ENCODE data around the gene COPG1. TPM values are rescaled to one million over a fixed set of nuclear protein-coding genes. Genes with fewer than 3 reads are reported as not detected.

Gene COPG1
- total and polyA plus RNA-seq, 2 of the 13 experiments (the other 11 are each of a cell fraction or from before 2014, with no cell fraction given): 98.6 to 166 TPM

DNA sequence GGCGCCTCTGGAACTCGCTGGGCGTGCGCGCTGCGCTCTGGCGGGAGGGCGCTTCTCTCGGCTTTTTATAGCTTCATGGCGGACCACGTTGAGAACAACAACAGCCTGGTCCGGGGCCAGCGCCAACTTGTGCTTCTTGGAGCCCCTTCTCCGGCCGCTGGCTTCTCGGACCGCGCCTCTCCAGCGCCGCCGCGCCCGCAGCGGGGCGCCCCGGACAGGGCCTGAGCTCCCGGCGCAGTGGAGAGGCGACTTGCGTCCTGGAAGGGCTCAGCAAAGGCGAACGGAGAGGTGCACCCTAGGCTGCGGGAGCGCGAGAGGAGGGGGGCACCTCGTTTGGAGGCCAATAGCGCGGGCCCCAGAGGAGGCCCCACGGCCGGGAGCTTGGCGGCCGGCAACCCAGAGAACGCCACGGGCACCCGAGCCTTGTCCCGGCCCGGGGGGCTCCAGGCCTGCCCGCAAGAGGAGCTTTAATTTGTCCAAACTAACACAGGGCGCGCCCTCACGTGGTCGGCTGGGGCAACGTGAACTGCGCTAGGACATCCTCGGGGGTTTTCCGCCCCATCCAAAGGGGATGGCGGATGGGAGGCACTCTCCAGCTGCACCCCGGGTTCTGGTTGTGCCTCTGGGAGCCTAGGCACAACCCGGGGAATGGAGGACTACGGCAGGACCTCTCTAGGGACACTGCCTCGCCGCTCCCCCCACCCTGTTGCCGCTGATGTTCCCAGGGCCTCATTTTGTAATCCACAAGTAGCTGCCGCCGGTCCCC, 67.0 kb downstream of the COPG1 start (continued):
- TF ChIP-seq, protein P1, sequence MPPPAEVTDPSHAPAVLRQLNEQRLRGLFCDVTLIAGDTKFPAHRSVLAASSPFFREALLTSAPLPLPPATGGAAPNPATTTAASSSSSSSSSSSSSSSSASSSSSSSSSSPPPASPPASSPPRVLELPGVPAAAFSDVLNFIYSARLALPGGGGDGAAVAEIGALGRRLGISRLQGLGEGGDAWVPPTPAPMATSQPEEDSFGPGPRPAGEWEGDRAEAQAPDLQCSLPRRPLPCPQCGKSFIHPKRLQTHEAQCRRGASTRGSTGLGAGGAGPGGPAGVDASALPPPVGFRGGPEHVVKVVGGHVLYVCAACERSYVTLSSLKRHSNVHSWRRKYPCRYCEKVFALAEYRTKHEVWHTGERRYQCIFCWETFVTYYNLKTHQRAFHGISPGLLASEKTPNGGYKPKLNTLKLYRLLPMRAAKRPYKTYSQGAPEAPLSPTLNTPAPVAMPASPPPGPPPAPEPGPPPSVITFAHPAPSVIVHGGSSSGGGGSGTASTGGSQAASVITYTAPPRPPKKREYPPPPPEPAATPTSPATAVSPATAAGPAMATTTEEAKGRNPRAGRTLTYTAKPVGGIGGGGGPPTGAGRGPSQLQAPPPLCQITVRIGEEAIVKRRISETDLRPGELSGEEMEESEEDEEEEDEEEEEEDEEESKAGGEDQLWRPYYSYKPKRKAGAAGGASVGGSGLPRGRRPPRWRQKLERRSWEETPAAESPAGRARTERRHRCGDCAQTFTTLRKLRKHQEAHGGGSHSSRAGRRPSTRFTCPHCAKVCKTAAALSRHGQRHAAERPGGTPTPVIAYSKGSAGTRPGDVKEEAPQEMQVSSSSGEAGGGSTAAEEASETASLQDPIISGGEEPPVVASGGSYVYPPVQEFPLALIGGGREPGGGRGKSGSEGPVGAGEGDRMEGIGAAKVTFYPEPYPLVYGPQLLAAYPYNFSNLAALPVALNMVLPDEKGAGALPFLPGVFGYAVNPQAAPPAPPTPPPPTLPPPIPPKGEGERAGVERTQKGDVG (CRISPR knock-in tag; IDR thresholded peaks at IDR 0.05; ENCODE audit: borderline replicate concordance): no peak
- peak; percentile 37; the same call in 1 of the 2 replicates for TF ChIP-seq ZNF317 (CRISPR knock-in tag; IDR thresholded peaks at IDR 0.05)
- TF ChIP-seq, protein P2, sequence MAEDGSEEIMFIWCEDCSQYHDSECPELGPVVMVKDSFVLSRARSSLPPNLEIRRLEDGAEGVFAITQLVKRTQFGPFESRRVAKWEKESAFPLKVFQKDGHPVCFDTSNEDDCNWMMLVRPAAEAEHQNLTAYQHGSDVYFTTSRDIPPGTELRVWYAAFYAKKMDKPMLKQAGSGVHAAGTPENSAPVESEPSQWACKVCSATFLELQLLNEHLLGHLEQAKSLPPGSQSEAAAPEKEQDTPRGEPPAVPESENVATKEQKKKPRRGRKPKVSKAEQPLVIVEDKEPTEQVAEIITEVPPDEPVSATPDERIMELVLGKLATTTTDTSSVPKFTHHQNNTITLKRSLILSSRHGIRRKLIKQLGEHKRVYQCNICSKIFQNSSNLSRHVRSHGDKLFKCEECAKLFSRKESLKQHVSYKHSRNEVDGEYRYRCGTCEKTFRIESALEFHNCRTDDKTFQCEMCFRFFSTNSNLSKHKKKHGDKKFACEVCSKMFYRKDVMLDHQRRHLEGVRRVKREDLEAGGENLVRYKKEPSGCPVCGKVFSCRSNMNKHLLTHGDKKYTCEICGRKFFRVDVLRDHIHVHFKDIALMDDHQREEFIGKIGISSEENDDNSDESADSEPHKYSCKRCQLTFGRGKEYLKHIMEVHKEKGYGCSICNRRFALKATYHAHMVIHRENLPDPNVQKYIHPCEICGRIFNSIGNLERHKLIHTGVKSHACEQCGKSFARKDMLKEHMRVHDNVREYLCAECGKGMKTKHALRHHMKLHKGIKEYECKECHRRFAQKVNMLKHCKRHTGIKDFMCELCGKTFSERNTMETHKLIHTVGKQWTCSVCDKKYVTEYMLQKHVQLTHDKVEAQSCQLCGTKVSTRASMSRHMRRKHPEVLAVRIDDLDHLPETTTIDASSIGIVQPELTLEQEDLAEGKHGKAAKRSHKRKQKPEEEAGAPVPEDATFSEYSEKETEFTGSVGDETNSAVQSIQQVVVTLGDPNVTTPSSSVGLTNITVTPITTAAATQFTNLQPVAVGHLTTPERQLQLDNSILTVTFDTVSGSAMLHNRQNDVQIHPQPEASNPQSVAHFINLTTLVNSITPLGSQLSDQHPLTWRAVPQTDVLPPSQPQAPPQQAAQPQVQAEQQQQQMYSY (CRISPR knock-in tag; IDR thresholded peaks at IDR 0.05): peak; percentile 31; the same call in 1 of the 2 replicates
- no peak for TF ChIP-seq IKZF1 (IDR thresholded peaks at IDR 0.05)
- TF ChIP-seq, protein P3, sequence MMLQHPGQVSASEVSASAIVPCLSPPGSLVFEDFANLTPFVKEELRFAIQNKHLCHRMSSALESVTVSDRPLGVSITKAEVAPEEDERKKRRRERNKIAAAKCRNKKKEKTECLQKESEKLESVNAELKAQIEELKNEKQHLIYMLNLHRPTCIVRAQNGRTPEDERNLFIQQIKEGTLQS (CRISPR knock-in tag; IDR thresholded peaks at IDR 0.05): 0 out of 2 replicates have a peak, but pooled peaks have one; percentile 21
- TF ChIP-seq, protein P4, sequence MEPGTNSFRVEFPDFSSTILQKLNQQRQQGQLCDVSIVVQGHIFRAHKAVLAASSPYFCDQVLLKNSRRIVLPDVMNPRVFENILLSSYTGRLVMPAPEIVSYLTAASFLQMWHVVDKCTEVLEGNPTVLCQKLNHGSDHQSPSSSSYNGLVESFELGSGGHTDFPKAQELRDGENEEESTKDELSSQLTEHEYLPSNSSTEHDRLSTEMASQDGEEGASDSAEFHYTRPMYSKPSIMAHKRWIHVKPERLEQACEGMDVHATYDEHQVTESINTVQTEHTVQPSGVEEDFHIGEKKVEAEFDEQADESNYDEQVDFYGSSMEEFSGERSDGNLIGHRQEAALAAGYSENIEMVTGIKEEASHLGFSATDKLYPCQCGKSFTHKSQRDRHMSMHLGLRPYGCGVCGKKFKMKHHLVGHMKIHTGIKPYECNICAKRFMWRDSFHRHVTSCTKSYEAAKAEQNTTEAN (CRISPR knock-in tag; conservative IDR thresholded peaks at IDR 0.05): peak; percentile 32; the same call in 1 of the 2 replicates
- TF ChIP-seq KAT8 (CRISPR knock-in tag; IDR thresholded peaks at IDR 0.05): peak; percentile 92
- TF ChIP-seq HIVEP1 (CRISPR knock-in tag; IDR thresholded peaks at IDR 0.05): 0 out of 2 replicates have a peak, but pooled peaks have one; percentile 53
- TF ChIP-seq, protein P5, sequence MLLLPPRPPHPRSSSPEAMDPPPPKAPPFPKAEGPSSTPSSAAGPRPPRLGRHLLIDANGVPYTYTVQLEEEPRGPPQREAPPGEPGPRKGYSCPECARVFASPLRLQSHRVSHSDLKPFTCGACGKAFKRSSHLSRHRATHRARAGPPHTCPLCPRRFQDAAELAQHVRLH (CRISPR knock-in tag; IDR thresholded peaks at IDR 0.05; ENCODE audit: borderline replicate concordance, low read depth): no peak
- TF ChIP-seq ZNF562 (CRISPR knock-in tag; IDR thresholded peaks at IDR 0.05; ENCODE audit: borderline replicate concordance): no peak
- peak; percentile 25; the same call in 1 of the 2 replicates for TF ChIP-seq MIER3 (CRISPR knock-in tag; IDR thresholded peaks at IDR 0.05; ENCODE audit: borderline replicate concordance)
- TF ChIP-seq ZFP36L1 (CRISPR knock-in tag; IDR thresholded peaks at IDR 0.05): no peak
- TF ChIP-seq, protein P6, sequence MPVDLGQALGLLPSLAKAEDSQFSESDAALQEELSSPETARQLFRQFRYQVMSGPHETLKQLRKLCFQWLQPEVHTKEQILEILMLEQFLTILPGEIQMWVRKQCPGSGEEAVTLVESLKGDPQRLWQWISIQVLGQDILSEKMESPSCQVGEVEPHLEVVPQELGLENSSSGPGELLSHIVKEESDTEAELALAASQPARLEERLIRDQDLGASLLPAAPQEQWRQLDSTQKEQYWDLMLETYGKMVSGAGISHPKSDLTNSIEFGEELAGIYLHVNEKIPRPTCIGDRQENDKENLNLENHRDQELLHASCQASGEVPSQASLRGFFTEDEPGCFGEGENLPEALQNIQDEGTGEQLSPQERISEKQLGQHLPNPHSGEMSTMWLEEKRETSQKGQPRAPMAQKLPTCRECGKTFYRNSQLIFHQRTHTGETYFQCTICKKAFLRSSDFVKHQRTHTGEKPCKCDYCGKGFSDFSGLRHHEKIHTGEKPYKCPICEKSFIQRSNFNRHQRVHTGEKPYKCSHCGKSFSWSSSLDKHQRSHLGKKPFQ (CRISPR knock-in tag; IDR thresholded peaks at IDR 0.05; ENCODE audit: insufficient replicate concordance): no peak
- TF ChIP-seq, protein P7, sequence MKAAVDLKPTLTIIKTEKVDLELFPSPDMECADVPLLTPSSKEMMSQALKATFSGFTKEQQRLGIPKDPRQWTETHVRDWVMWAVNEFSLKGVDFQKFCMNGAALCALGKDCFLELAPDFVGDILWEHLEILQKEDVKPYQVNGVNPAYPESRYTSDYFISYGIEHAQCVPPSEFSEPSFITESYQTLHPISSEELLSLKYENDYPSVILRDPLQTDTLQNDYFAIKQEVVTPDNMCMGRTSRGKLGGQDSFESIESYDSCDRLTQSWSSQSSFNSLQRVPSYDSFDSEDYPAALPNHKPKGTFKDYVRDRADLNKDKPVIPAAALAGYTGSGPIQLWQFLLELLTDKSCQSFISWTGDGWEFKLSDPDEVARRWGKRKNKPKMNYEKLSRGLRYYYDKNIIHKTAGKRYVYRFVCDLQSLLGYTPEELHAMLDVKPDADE (CRISPR knock-in tag; IDR thresholded peaks at IDR 0.05): no peak
- TF ChIP-seq ZNF563 (CRISPR knock-in tag; IDR thresholded peaks at IDR 0.05): 0 out of 2 replicates have a peak, but pooled peaks have one; percentile 60
- TF ChIP-seq CREB1 (IDR thresholded peaks at IDR 0.05): no peak
- no peak for TF ChIP-seq CREB1 (CRISPR knock-in tag; IDR thresholded peaks at IDR 0.05)
